GM12874 (cell line): Measurements from ENCODE around the gene BRD4.

Experiments used
- CTCF ChIP-seq: IDR thresholded peaks from 2 replicates; pipeline ENCODE4 v1.5.1; 2011; ENCODE audit warnings: low read depth, mild to moderate bottlenecking, control low read depth, low read length, moderate library complexity; ENCODE audit not compliant: insufficient read depth

BRD4 gene

GRCh38 chr19:15264061-15264932, 68.0 kb downstream of the BRD4 start:
- TF ChIP-seq CTCF, result peak; percentile 82

GRCh38 chr19:15263361-15263985, 68.9 kb downstream of the BRD4 start:
- no peak for TF ChIP-seq CTCF

GRCh38 chr19:15262011-15262410, 70.3 kb downstream of the BRD4 start:
- TF ChIP-seq CTCF, result no peak

GRCh38 chr19:15260939-15261338, 71.4 kb downstream of the BRD4 start:
- TF ChIP-seq CTCF, result peak; percentile 19; the same call in 1 of the 2 replicates

GRCh38 chr19:15259907-15260306, 72.4 kb downstream of the BRD4 start:
- TF ChIP-seq CTCF, result no peak

GRCh38 chr19:15257782-15258181, 74.6 kb downstream of the BRD4 start:
- TF ChIP-seq CTCF, result no peak

GRCh38 chr19:15256708-15257331, 75.5 kb downstream of the BRD4 start:
- TF ChIP-seq CTCF, result no peak
